Measurements from ENCODE around the gene COPS2.
"Not testable (repeated sequence)": the region's sequence is repeated elsewhere in the genome, so short reads cannot be mapped to it uniquely, and the experiment has no call there.

COPS2 gene

GRCh38 chr15:49155110-49155833, at the start of gene COPS2:
Gene COPS2 (minus strand): TSS chr15:49155599. CDS start chr15:49155578, 21 bp downstream.
- DNase-seq (ENCODE audit: low read depth): peak; percentile 83

- DNase-seq (ENCODE audit: low read depth): no peak
These were observed 44.9 kb upstream of the COPS2 start for GRCh38 chr15:49200347-49200746.

GRCh38 chr15:49199666-49200065, 44.3 kb upstream of the COPS2 start:
- no peak for DNase-seq (ENCODE audit: low read depth)

GRCh38 chr15:49196856-49197255, 41.5 kb upstream of the COPS2 start:
- DNase-seq (ENCODE audit: low read depth): no peak

- no peak for DNase-seq (ENCODE audit: low read depth)
These were observed 36.5 kb upstream of the COPS2 start for GRCh38 chr15:49191892-49192291.

- DNase-seq (ENCODE audit: low read depth): no peak
These were observed 35.2 kb upstream of the COPS2 start for GRCh38 chr15:49190586-49190985.

- no peak for DNase-seq (ENCODE audit: low read depth)
These were observed 34.2 kb upstream of the COPS2 start for GRCh38 chr15:49189631-49190030.

GRCh38 chr15:49188933-49189332, 33.5 kb upstream of the COPS2 start:
- DNase-seq (ENCODE audit: low read depth): no peak

GRCh38 chr15:49187549-49188245, 32.3 kb upstream of the COPS2 start:
- no peak for DNase-seq (ENCODE audit: low read depth)

- no peak for DNase-seq (ENCODE audit: low read depth)
These were observed 30.1 kb upstream of the COPS2 start for GRCh38 chr15:49185473-49185872.

- DNase-seq (ENCODE audit: low read depth): not testable (repeated sequence)
These were observed 28.3 kb upstream of the COPS2 start for GRCh38 chr15:49183741-49184140.

GRCh38 chr15:49182128-49182527, 26.7 kb upstream of the COPS2 start:
- DNase-seq (ENCODE audit: low read depth): no peak

- no peak for DNase-seq (ENCODE audit: low read depth)
These were observed 24.2 kb upstream of the COPS2 start for GRCh38 chr15:49179433-49180190.

GRCh38 chr15:49178497-49178896, 23.1 kb upstream of the COPS2 start:
- no peak for DNase-seq (ENCODE audit: low read depth)

GRCh38 chr15:49175582-49176397, 20.4 kb upstream of the COPS2 start:
- not testable (repeated sequence) for DNase-seq (ENCODE audit: low read depth)

- no peak for DNase-seq (ENCODE audit: low read depth)
These were observed 19.5 kb upstream of the COPS2 start for GRCh38 chr15:49174902-49175301.

GRCh38 chr15:49171790-49172189, 16.4 kb upstream of the COPS2 start:
- no peak for DNase-seq (ENCODE audit: low read depth)

- DNase-seq (ENCODE audit: low read depth): peak; percentile 79
These were observed 14.6 kb upstream of the COPS2 start, which contains the start of gene GALK2 for GRCh38 chr15:49169880-49170597. Gene GALK2 (plus strand): TSS chr15:49170247. CDS start chr15:49170323, 76 bp downstream.

GRCh38 chr15:49168016-49168415, 12.6 kb upstream of the COPS2 start:
- no peak for DNase-seq (ENCODE audit: low read depth)

- DNase-seq (ENCODE audit: low read depth): no peak
These were observed 9.5 kb upstream of the COPS2 start for GRCh38 chr15:49164865-49165264.

- no peak for DNase-seq (ENCODE audit: low read depth)
These were observed 8.3 kb upstream of the COPS2 start for GRCh38 chr15:49163678-49164077.

Data from activated T-cell treated with anti-CD3 and anti-CD28 coated beads for 48 hours (primary cell).